ENCODE results near the gene ERCC6L2. TPM values are rescaled to one million over a fixed set of nuclear protein-coding genes. Genes with fewer than 3 reads are reported as not detected.

ERCC6L2 gene, protein sequence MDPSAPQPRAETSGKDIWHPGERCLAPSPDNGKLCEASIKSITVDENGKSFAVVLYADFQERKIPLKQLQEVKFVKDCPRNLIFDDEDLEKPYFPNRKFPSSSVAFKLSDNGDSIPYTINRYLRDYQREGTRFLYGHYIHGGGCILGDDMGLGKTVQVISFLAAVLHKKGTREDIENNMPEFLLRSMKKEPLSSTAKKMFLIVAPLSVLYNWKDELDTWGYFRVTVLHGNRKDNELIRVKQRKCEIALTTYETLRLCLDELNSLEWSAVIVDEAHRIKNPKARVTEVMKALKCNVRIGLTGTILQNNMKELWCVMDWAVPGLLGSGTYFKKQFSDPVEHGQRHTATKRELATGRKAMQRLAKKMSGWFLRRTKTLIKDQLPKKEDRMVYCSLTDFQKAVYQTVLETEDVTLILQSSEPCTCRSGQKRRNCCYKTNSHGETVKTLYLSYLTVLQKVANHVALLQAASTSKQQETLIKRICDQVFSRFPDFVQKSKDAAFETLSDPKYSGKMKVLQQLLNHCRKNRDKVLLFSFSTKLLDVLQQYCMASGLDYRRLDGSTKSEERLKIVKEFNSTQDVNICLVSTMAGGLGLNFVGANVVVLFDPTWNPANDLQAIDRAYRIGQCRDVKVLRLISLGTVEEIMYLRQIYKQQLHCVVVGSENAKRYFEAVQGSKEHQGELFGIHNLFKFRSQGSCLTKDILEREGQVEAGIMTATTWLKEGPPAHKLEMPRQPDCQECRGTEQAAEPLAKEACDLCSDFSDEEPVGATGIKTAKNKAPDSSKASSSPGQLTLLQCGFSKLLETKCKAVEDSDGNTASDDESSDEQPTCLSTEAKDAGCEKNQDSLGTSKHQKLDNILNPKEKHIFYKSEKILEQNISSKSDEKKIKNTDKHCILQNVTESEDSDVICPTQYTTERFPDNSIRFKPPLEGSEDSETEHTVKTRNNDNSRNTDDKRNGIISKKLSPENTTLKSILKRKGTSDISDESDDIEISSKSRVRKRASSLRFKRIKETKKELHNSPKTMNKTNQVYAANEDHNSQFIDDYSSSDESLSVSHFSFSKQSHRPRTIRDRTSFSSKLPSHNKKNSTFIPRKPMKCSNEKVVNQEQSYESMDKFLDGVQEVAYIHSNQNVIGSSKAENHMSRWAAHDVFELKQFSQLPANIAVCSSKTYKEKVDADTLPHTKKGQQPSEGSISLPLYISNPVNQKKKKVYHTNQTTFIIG (N-terminal part only)
- 10 to 100 TPM; 42.1 to 43.8 TPM for total RNA-seq

GRCh38 chr9:95875305-95876137 is at the start of gene ERCC6L2:
ERCC6L2 (plus strand) TSS chr9:95875691; CDS start chr9:95876039, 348 bp downstream.

